DND-41 (cell line): ENCODE data around the gene CD34.

Source experiments
- ATAC-seq: fragments of 200-7000 bp; cut with Tn5 transposase; 3 replicates; pipeline ENCODE4 v1.9.1; 2021; ENCODE audit warnings: low read depth; ENCODE audit not compliant: insufficient read depth
- DNase-seq: peaks from one replicate; pipeline ENCODE4 v3.0.0-alpha.2; 2020
- H2AFZ ChIP-seq: 2 replicates; pipeline ENCODE4 v1.6.0; 2012; ENCODE audit warnings: low read depth, low read length
- H3K27ac ChIP-seq: 2 replicates; pipeline ENCODE4 v1.5.1; 2012; ENCODE audit warnings: low read length, inconsistent platforms
- H3K27me3 ChIP-seq: fragments of 200-600 bp; sonication (generic); 2 replicates; pipeline ENCODE4 v1.6.0; 2012; ENCODE audit warnings: low read length, mild to moderate bottlenecking, inconsistent platforms; ENCODE audit not compliant: insufficient read depth, poor library complexity
- H3K36me3 ChIP-seq: 2 replicates; pipeline ENCODE4 v1.5.1; 2012; ENCODE audit warnings: low read length, inconsistent platforms; ENCODE audit not compliant: insufficient read depth
- H3K4me1 ChIP-seq: 2 replicates; pipeline ENCODE4 v1.5.1; 2012; ENCODE audit warnings: mild to moderate bottlenecking, low read length; ENCODE audit not compliant: insufficient read depth
- H3K4me2 ChIP-seq: 2 replicates; pipeline ENCODE4 v1.6.0; 2012; ENCODE audit warnings: mild to moderate bottlenecking, moderate library complexity, low read length, inconsistent platforms; ENCODE audit not compliant: insufficient read depth
- H3K4me3 ChIP-seq, 2 experiments: fragments of 200-600 bp in 1 of 2; shearing (Covaris generic) in 1 of 2; 2 replicates each; pipeline ENCODE4 v1.5.1; 2012 to 2016; ENCODE audit warnings: inconsistent platforms in 2 of 2, low read length in 2 of 2, mild to moderate bottlenecking in 2 of 2, low read depth in 1 of 2, moderate library complexity in 1 of 2
- H3K79me2 ChIP-seq: 2 replicates; pipeline ENCODE4 v1.6.0; 2012; ENCODE audit warnings: low read length, inconsistent platforms; ENCODE audit not compliant: insufficient read depth
- H3K9ac ChIP-seq: 2 replicates; pipeline ENCODE4 v1.6.0; 2012; ENCODE audit warnings: low read depth, mild to moderate bottlenecking, inconsistent platforms, low read length, moderate library complexity
- H3K9me3 ChIP-seq: 2 replicates; pipeline ENCODE4 v1.5.1; 2012; ENCODE audit warnings: low read length, moderate library complexity, mild to moderate bottlenecking, inconsistent platforms; ENCODE audit not compliant: insufficient read depth, severe bottlenecking
- H4K20me1 ChIP-seq: 2 replicates; pipeline ENCODE4 v1.6.0; 2012; ENCODE audit warnings: low read length; ENCODE audit not compliant: insufficient read depth
- CTCF ChIP-seq: IDR thresholded peaks from 2 replicates; pipeline ENCODE4 v1.5.1; 2012; ENCODE audit warnings: borderline replicate concordance, low read length, moderate library complexity, mild to moderate bottlenecking; ENCODE audit not compliant: poor library complexity, severe bottlenecking; ENCODE audit errors: extremely low read depth
- EZH2 ChIP-seq: IDR thresholded peaks from 3 replicates; pipeline ENCODE4 v1.6.1; 2012; ENCODE audit warnings: borderline replicate concordance, low read depth, mild to moderate bottlenecking, moderate library complexity, low read length, inconsistent platforms; ENCODE audit not compliant: severe bottlenecking

The CD34 gene

DNA sequence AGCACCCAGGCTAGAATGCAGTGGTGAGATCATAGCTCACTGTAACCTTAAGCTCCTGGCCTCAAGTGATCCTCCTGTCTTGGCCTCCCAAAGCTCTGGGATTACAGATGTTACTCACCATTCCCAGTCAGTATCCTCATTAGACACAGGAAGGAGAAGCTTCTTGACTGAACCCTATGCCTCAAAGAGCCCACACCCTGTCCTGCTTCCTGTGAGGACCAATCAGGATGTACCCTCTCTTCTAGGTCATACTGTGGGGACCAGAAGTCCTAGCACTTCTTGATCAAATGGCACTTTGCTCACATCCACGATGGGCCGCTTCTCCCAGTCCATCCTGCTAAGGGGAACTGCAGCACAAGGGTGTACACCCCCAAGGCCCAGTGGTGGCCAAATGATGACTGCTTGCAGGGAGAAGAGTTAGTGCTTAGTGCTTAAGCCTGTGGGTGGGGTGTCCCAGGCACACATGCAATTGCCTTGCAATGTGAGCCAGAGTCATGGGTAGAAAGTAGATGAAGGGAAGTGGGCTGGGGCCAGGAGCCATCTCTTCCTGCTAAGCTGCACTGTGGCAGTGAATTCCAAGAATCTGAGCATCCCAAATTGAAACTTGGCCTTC, 9.8 kb downstream of the CD34 start:
- H3K36me3 ChIP-seq = no peaks in the 10 kb centered on the region
- no peak overlapping the region for H2AFZ ChIP-seq
- ATAC-seq (peak; percentile 35; the same call in 1 of the 3 replicates), DNase-seq (no peak)
- no peaks in the 10 kb centered on the region for H3K27me3 ChIP-seq
- TF ChIP-seq EZH2 (no peak), CTCF (no peak)
- no peak overlapping the region for H3K4me2 ChIP-seq
- no peak overlapping the region for H3K27ac ChIP-seq
- no peaks in the 10 kb centered on the region for H4K20me1 ChIP-seq
- no peaks in the 10 kb centered on the region for H3K9me3 ChIP-seq
- H3K79me2 ChIP-seq = no peaks in the 10 kb centered on the region
- H3K4me3 ChIP-seq = no peak overlapping the region
- H3K4me1 ChIP-seq = no peaks in the 10 kb centered on the region
- H3K9ac ChIP-seq = no peak overlapping the region

GRCh38 chr1:207898836-207899235, 12.1 kb downstream of the CD34 start:
- no peak overlapping the region for H3K27ac ChIP-seq
- H3K4me2 ChIP-seq = no peak overlapping the region
- no peaks in the 10 kb centered on the region for H4K20me1 ChIP-seq
- no peak for TF ChIP-seq EZH2
- no peak for TF ChIP-seq CTCF
- H3K79me2 ChIP-seq = no peaks in the 10 kb centered on the region
- H3K36me3 ChIP-seq = no peaks in the 10 kb centered on the region
- no peak overlapping the region for H2AFZ ChIP-seq
- H3K9ac ChIP-seq = no peak overlapping the region
- DNase-seq (no peak), ATAC-seq (no peak)
- H3K4me3 ChIP-seq = no peak overlapping the region
- no peaks in the 10 kb centered on the region for H3K4me1 ChIP-seq
- no peaks in the 10 kb centered on the region for H3K9me3 ChIP-seq
- no peaks in the 10 kb centered on the region for H3K27me3 ChIP-seq

DNA sequence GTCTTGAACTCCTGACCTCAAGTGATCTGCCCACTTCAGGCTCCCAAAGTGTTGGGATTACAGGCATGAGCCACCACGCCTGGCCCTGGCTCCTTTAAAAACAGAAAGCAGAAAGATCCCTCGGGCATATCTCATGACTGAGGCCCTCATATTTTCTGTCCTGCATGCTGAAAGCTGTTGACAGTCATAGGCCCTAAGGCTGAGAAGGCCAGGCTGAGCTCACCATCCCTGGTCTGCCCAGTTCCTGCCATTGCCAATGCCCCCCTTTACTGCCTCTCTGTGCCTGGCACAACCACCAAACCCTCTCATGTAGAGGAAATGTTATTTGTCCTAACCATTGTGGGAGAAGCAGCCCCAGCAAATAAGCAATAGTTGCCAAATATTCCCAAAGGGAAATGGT, 12.7 kb downstream of the CD34 start:
- no peak for ATAC-seq
- DNase-seq = no peak

More for the DNA sequence above, 12.7 kb downstream of the CD34 start:
- H3K27me3 ChIP-seq = no peaks in the 10 kb centered on the region
- H3K4me3 ChIP-seq = no peak overlapping the region
- H3K9me3 ChIP-seq = no peaks in the 10 kb centered on the region
- no peak overlapping the region for H3K27ac ChIP-seq
- H3K36me3 ChIP-seq = no peaks in the 10 kb centered on the region
- no peak for TF ChIP-seq EZH2
- no peak for TF ChIP-seq CTCF
- H4K20me1 ChIP-seq = no peaks in the 10 kb centered on the region
- no peak overlapping the region for H3K9ac ChIP-seq
- H2AFZ ChIP-seq = no peak overlapping the region
- H3K4me1 ChIP-seq = no peaks in the 10 kb centered on the region
- no peaks in the 10 kb centered on the region for H3K79me2 ChIP-seq
- no peak overlapping the region for H3K4me2 ChIP-seq
